Measurements from ENCODE around the gene ARR3. TPM values are rescaled to one million over a fixed set of nuclear protein-coding genes. Genes with fewer than 3 reads are reported as not detected.

Gene ARR3
- total RNA-seq, 2 donors from 2014 or later = not detected

GRCh38 chrX:70324326-70324725 is 56.2 kb downstream of the ARR3 start:
- H3K36me3 Mint-ChIP-seq = no peaks in the 10 kb centered on the region
- no peak overlapping the region for H3K27ac Mint-ChIP-seq
- ATAC-seq (no peak), DNase-seq (ENCODE audit: low spot score in 2 of 2) (no peak)
- H3K9me3 Mint-ChIP-seq = no peaks in the 10 kb centered on the region

GRCh38 chrX:70331161-70331560 is 63.0 kb downstream of the ARR3 start:
- Mint-ChIP-seq H3K9me3 (no peaks in the 10 kb centered on the region), H3K27ac (no peak overlapping the region), H3K36me3 (peaks cover 8% of the 10 kb centered on the region in 2 donors)
- DNase-seq (ENCODE audit: low spot score in 2 of 2) = no peak
- no peak for ATAC-seq

Other genes starting within 250 kb of the ARR3 start
- gene AWAT2, start 218.4 kb upstream of the ARR3 start, total RNA-seq = under 1 TPM in 1 of 2 donors, not detected in 1; 0.30 TPM
- gene OTUD6A, start 205.9 kb upstream of the ARR3 start, total RNA-seq = not detected
- 10 to 100 TPM; 54.1 to 69.2 TPM for gene IGBP1, start 134.9 kb upstream of the ARR3 start, total RNA-seq
- not detected for gene DGAT2L6, start 90.9 kb upstream of the ARR3 start, total RNA-seq
- under 1 TPM in 1 of 2 donors, not detected in 1; 0.27 TPM for gene AWAT1, start 33.7 kb upstream of the ARR3 start, total RNA-seq
- gene P2RY4, start 8.1 kb upstream of the ARR3 start, total RNA-seq = under 1 TPM; 0.14 to 0.31 TPM
- not detected for gene RAB41, start 13.8 kb downstream of the ARR3 start, total RNA-seq
- 10 to 100 TPM; 22.3 to 41.1 TPM for gene PDZD11, start 21.6 kb downstream of the ARR3 start, total RNA-seq
- gene KIF4A, start 21.8 kb downstream of the ARR3 start, total RNA-seq = 10 to 100 TPM; 28.0 to 38.0 TPM
- gene GDPD2, start 155.0 kb downstream of the ARR3 start, total RNA-seq = under 1 TPM; 0.14 to 0.16 TPM
- gene DLG3, start 176.5 kb downstream of the ARR3 start, total RNA-seq = 10 to 100 TPM in 1 of 2 donors, 1 to 10 TPM in 1; 7.9 to 27.0 TPM

Measured in activated naive CD4-positive, alpha-beta T cell treated with anti-CD3 and anti-CD28 coated beads, Interleukin-2, amount 50 U/mL, for 72 hours (primary cell).